Right kidney (tissue), 9 donors: ENCODE results near the gene EPS8L1.
"Not testable (repeated sequence)": the region's sequence is repeated elsewhere in the genome, so short reads cannot be mapped to it uniquely, and the experiment has no call there.

ENCODE experiments used
- DNase-seq: peaks from one replicate; pipeline ENCODE4 v3.0.0-alpha.2; 2016
- long read RNA-seq, 8 donors: transcript quantifications; one replicate each; lab custom pipeline, GENCODE V29; 2026

Gene EPS8L1
- long read RNA-seq, donor 1, transcript EPS8L1-206 (2 exons, 745 nt) = major isoform, 9 of 35 reads
- long read RNA-seq, donor 1, partial matches to known transcripts = 9 of 35 reads
- long read RNA-seq, donor 1, other reads (novel, unspliced or antisense) = 15 of 35 reads
- long read RNA-seq, donor 2, partial matches to known transcripts = 0 of 5 reads
- long read RNA-seq, donor 2, other reads (novel, unspliced or antisense) = 0 of 5 reads
- long read RNA-seq, donor 3, partial matches to known transcripts = 5 of 9 reads
- long read RNA-seq, donor 3, other reads (novel, unspliced or antisense) = 0 of 9 reads
- long read RNA-seq, donor 4, partial matches to known transcripts = 11 of 15 reads
- long read RNA-seq, donor 4, other reads (novel, unspliced or antisense) = 0 of 15 reads
- long read RNA-seq, donor 5, transcript EPS8L1-206 (2 exons, 745 nt) = major isoform, 8 of 19 reads
- long read RNA-seq, donor 5, partial matches to known transcripts = 10 of 19 reads
- long read RNA-seq, donor 5, other reads (novel, unspliced or antisense) = 0 of 19 reads
- long read RNA-seq, donor 6, transcript EPS8L1-206 (2 exons, 745 nt) = major isoform, 6 of 9 reads
- long read RNA-seq, donor 6, partial matches to known transcripts = 0 of 9 reads
- long read RNA-seq, donor 6, other reads (novel, unspliced or antisense) = 0 of 9 reads
- long read RNA-seq, donor 7, transcript EPS8L1-206 (2 exons, 745 nt) = major isoform, 5 of 6 reads
- long read RNA-seq, donor 7, partial matches to known transcripts = 0 of 6 reads
- long read RNA-seq, donor 7, other reads (novel, unspliced or antisense) = 0 of 6 reads
- long read RNA-seq, donor 8, partial matches to known transcripts = 8 of 10 reads
- long read RNA-seq, donor 8, other reads (novel, unspliced or antisense) = 0 of 10 reads

- peak; percentile 42 for DNase-seq
These were observed at the start of gene EPS8L1 for GRCh38 chr19:55075371-55075998. Gene EPS8L1, plus strand, starts transcription at chr19:55075869. Its CDS starts 576 bp downstream, at chr19:55076445.

DNA sequence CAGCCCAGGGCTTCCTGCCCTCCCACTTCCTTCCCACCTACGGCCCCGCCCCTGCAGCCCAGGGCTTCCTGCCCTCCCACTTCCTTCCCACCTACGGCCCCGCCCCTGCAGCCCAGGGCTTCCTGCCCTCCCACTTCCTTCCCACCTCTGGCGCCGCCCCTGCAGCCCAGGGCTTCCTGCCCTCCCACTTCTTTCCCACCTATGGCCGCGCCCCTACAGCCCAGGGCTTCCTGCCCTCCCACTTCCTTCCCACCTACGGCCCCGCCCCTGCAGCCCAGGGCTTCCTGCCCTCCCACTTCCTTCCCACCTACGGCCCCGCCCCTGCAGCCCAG, 48.6 kb upstream of the EPS8L1 start:
- DNase-seq = not testable (repeated sequence)

- no peak for DNase-seq
These were observed 48.0 kb upstream of the EPS8L1 start for GRCh38 chr19:55027472-55028337.

DNA sequence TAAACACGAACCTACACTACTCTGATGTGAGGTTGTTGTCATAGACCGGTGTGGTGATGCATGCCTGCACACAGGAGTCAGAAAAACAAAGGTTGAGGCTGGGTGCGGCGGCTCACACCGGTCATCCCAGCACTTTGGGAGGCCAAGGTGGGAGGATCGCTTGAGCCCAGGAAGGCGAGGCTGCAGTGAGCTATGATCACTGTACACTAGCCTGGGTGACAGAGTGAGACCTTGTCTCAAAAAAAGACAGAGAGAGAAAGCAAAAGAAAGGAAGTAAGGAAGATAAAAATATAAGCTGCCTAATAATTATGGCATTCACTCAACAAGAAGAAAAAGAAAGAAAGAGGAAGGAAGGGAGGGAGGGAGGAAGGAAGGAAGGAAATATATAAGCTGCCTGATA, 46.9 kb upstream of the EPS8L1 start:
- no peak for DNase-seq

DNA sequence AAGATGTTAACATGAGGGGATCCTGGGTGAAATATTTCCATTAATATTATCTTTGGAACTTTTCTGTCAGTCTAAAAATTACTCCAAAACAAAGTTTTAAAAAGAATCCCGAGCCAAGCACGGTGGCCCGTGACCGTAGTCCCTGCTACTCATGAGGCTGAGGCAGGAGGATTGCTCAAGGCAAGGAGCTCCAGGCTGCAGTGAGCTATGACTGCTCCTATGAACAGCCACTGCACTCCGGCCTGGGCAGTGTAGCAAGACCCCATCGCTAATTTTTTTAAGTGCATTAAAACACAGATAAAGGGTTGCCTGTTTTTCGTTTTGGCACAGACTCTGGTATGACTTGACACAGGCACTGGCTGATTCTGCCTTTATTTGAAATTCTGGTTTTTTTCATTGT, 44.5 kb upstream of the EPS8L1 start:
- no peak for DNase-seq

DNA sequence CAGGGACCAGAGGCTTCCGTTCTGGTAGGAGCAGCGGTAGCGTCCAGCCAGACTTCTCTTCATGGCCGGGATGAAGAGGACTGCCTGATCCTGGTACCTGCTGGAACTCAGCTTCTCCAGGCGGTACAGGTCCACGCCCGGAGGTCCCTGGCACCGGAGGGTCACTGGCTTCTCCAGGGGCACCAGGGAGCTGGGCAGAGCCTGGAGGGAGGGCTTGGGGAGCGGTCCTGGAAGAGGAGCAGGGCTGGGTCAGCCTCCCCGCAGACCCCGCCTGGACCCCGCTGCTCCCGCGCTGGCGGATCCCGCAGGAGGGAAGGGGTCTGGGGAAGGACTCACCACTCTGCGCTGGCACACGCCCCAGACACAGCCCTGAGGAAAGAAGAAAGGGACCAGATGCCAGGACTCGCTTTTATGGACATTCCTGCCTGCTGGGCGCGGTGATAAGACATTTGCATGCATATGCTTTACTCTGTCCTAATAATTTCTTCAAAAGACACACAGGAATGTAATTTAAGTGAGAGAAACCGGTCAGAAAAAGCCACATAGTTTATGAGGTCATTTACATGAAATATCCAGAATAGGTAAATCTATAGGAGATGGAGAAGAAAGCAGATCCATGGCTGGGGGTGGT, 43.4 kb upstream of the EPS8L1 start:
- DNase-seq = no peak

DNA sequence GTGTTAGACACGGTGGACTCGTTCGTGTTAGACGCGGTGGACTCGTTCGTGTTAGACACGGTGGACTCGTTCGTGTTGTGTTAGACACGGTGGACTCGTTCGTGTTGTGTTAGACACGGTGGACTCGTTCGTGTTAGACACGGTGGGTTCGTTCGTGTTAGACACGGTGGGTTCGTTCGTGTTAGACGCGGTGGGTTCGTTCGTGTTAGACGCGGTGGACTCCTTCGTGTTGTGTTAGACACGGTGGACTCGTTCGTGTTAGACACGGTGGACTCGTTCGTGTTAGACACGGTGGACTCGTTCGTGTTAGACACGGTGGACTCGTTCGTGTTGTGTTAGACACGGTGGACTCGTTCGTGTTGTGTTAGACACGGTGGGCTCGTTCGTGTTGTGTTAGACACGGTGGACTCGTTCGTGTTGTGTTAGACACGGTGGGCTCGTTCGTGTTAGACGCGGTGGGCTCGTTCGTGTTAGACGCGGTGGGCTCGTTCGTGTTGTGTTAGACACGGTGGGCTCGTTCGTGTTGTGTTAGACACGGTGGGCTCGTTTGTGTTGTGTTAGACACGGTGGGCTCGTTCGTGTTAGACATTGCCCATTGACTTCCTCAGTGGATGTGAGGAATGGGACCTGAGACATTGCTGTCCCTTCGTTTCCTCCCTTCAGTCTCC, 42.6 kb upstream of the EPS8L1 start:
- not testable (repeated sequence) for DNase-seq

GRCh38 chr19:55034751-55035150, 40.9 kb upstream of the EPS8L1 start:
- no peak for DNase-seq

- DNase-seq = no peak
These were observed 39.6 kb upstream of the EPS8L1 start for GRCh38 chr19:55036058-55036457.

GRCh38 chr19:55037603-55038002, 38.1 kb upstream of the EPS8L1 start:
- not testable (repeated sequence) for DNase-seq

DNA sequence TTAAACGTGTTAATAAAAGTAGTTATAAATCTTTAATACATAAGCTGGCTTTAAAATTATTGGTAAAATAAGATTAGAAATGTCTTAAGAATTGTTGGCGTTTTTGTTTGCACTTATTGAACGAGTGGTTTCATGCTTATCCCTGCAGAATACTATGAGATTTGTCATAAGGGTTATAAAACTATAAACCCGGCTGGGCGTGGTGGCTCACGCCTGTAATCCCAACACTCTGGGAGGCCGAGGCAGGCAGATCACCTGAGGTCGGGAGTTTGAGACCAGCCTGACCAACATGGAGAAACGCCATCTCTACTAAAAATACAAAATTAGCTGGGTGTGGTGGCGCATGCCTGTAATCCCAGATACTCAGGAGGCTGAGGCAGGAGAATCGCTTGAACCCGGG, 35.0 kb upstream of the EPS8L1 start:
- DNase-seq = not testable (repeated sequence)

DNA sequence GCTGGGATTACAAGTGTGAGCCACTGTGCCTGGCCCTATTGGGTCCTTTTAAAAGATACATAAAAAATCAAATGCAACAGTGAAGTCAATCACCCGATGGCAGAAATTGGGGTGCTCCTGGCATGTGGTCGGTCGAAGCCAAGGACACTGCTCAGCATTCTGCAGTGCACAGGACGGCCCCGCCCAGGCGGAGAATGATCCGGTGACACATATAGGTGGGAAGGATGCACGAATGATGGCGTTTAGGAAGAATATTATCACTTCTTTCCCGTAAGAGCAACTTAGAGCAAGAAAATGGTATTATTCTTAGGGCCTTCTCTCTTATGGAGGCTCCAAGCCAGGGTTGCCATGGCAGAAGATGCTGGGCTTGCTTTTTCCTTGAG, 34.4 kb upstream of the EPS8L1 start:
- no peak for DNase-seq

DNA sequence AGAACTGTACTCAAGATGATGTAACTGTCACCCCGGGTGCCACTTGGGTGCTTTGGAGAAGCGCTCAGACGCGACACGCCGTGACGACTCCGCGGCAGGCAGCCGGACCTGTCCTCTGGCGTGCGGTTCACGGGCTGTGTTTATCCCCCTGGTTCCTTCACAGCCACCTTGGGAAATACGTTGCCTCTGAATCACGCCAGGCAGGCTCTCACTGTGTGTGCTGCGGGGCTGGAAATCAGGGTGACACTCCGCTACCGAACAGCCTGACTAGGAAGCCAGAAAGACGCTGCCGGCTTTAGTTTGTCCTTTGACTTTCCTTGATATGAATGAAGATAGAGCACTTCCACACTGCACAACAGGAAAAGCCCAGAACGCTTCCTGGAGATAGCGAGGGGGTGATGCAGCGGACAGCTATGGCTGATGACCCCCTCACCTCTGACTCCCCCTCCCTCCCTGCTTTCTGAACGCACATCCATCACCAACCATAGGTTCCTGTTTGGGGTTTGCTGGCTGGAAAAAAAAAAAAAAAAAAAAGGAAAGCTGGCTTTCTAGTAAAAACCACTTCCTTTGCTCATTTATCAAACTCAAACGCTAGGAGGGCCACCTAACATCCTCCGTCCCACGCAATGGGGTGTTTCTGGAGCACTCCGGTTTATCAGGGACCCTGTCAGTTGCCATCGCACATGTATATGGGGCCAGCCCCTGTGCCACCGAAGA, 33.9 kb upstream of the EPS8L1 start:
- DNase-seq = no peak

GRCh38 chr19:55042344-55042678, 33.4 kb upstream of the EPS8L1 start:
- no peak for DNase-seq

- DNase-seq = no peak
These were observed 33.0 kb upstream of the EPS8L1 start for GRCh38 chr19:55042688-55043087.

- DNase-seq = no peak
These were observed 31.4 kb upstream of the EPS8L1 start for GRCh38 chr19:55044286-55044685.

GRCh38 chr19:55044771-55045716, 30.6 kb upstream of the EPS8L1 start:
- DNase-seq = no peak

- no peak for DNase-seq
These were observed 28.6 kb upstream of the EPS8L1 start for GRCh38 chr19:55046975-55047622.

- DNase-seq = no peak
These were observed 27.7 kb upstream of the EPS8L1 start for GRCh38 chr19:55047951-55048350.
